Dermis blood vessel endothelial cell (primary cell): ENCODE results near the gene ATRIP. TPM values are rescaled to one million over a fixed set of nuclear protein-coding genes. Genes with fewer than 3 reads are reported as not detected.
"Not testable (repeated sequence)": the region's sequence is repeated elsewhere in the genome, so short reads cannot be mapped to it uniquely, and the experiment has no call there.

Experiments
- DNase-seq: peaks from one replicate; pipeline ENCODE4 v3.0.0; 2010
- total RNA-seq: library from RNA; depleted of rRNA; stranded (reverse); fragments of >200 nt; gene quantifications from 2 replicates; pipeline ENCODE4 v1.2.3, GENCODE V29; 2014

ATRIP gene
- total RNA-seq, result 8.2 TPM in 2 replicates

- peak; percentile 93 for DNase-seq
These were observed at the start of gene ATRIP for GRCh38 chr3:48446425-48447193. Gene ATRIP, plus strand, starts transcription at chr3:48446737. Its CDS starts 109 bp downstream, at chr3:48446846.

- DNase-seq, result no peak
These were observed 48.5 kb upstream of the ATRIP start for GRCh38 chr3:48397767-48398681.

DNA sequence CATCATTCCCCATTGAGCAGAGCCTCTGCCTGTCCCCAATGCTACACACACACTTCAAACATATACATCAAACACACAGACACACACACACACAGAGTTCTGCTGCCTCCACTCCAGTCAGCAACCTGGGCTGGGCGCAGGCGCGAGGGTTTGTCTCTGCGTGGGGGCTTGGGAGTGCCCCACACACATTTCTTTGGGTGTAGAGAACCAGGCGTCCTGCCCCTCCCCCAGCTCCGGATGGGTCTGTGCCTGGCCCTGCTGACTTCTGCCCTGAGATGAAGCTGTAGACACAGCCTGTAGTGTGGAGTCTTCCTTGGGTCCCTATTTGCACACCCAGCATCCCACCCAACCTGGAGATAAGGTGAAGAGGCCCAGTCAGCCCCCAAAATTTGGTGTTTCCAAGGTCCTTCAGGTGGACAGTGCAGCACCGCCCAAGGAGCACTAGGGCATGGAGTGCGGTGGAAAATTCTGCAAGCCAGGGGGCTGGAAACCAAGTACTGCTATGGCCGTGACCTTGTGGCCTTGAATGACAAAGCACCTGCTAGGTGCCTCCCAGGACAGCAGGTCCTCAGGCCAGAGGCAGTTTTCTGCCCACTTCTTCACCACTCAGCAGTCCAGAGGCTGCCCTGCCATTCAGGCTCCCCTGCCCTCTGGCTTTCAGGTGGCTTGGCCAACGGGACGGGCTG, 47.7 kb upstream of the ATRIP start:
- no peak for DNase-seq

- no peak for DNase-seq
These were observed 47.0 kb upstream of the ATRIP start for GRCh38 chr3:48399387-48400172.

DNA sequence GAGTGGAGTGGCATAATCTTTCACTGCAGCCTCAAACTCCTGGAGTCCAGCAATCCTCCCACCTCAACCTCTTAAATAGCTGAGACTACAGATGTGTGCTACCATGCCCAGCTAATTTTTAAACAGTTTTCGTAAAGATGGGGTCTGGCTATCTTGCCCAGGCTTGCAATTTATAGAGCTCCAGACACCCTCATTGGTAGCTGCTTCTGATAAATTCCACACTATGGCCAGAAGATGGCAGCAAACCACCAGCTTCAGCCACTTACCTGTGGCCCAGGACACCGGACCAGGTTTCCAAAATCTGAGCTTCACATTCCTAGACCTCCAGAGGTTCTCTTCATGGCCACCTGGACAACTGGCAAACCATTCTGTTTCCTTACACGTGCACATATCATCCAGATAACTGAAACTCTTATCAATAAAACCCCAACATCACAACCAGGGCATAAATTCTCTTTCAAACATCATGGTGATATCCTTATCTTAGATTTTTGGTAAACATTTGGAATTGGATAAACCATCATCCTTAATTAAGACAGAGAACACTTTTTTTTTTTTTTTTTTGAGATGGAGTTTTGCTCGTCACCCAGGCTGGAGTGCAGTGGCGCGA, 45.6 kb upstream of the ATRIP start:
- peak; percentile 76 for DNase-seq

DNA sequence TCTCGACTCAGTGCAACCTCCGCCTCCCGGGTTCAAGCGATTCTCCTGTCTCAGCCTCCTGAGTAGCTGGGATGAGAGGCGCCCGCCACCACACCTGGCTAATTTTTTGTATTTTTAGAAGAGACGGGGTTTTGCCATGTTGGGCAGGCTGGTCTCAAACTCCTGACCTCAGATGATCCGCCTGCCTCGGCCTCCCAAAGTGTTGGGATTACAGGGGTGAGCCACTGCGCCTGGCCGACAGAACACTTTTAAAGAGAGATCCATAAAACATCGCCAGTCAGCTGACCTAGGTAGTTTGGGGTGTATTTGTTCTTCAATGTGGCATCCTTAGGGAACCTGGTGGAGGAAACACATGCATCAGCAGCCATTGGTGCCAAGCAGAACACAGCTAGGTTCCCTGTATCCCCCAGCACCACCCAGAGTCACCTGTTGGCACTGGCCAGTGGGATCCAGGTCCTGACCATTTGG, 45.1 kb upstream of the ATRIP start:
- DNase-seq, result not testable (repeated sequence)

DNA sequence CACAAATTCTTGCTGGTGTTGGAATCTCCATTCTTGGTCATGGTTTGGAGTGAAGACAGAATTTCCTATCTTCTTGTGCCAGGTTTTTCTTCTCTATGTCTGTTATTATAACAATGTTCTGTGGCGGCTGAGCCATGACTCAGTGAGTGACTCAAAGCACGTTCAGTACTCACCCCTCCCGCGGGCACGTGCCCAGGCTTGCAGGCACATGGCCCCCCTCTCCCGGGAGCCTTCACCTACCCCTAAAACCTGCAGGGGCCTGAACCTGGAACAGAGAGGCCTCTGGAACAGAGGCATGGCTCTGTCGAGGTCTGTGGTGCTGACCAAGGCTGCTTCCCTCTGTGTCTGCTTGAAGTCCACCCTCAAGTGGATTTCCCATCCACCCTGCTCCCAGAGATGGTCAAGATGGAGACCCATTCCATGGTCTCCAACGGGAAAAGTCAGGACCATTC, 44.2 kb upstream of the ATRIP start:
- DNase-seq, result peak; percentile 89

DNA sequence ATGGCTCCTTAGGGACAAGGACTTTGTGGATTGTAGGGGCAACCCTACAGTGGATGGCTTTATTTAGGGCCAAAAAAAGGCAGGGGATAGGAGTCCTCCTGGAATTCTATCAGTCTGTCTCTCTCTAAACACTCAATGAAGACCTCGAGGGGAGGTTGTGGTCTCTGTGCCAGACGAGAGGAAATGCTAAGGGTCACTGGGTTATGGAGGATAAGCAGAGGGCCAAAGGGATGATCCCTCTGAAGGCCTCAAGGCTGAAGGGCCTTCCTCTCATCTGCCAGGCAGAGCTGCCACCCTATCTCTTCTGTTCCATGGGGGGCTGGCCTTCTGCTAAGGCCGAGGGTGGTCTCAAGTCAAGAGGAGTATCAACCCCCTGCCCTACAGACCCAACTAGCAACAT, 43.6 kb upstream of the ATRIP start:
- no peak for DNase-seq

DNA sequence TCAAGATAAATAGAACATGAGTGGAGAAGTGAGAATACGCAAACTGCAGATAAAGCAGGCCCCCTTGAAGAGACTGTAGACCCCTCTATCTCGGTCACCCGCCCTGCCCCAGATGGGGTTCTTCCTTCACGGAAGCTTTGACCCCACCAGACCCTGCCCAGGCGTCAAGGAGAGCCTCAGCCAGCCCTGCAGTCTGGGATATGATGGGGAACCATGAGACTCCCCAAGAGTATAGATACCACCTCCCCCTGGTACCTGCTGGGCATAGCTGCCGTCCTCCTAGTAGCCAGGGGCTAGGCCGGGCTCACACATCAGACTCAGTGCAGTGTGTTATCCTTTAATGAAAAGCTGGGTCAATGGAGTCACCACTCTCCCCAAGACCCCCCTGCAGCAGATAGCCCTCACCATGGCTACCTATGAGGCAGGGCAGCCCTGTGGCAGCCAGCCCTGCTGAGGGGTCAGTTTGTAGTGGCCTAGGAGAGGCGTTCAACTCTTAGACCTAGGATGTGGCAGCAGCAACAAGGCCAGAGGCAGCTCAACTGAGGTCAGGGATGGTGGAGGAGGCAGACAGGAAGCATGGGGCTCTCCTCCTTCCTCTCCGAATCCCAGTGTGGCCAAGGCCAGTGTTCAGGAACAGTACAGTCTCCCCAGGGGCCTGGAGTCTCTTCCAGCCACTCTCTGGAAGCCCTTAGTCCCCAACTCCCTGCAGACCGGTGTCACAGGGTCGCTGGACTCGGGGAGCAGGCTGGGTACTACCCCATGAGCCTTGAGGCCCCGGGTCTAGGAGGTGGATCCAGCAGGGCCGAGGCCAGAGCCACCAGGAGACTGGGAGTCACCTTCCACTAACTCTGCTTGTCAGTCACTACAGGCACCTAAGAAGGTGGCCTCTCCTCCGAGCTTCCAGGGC, 42.8 kb upstream of the ATRIP start:
- no peak for DNase-seq

DNA sequence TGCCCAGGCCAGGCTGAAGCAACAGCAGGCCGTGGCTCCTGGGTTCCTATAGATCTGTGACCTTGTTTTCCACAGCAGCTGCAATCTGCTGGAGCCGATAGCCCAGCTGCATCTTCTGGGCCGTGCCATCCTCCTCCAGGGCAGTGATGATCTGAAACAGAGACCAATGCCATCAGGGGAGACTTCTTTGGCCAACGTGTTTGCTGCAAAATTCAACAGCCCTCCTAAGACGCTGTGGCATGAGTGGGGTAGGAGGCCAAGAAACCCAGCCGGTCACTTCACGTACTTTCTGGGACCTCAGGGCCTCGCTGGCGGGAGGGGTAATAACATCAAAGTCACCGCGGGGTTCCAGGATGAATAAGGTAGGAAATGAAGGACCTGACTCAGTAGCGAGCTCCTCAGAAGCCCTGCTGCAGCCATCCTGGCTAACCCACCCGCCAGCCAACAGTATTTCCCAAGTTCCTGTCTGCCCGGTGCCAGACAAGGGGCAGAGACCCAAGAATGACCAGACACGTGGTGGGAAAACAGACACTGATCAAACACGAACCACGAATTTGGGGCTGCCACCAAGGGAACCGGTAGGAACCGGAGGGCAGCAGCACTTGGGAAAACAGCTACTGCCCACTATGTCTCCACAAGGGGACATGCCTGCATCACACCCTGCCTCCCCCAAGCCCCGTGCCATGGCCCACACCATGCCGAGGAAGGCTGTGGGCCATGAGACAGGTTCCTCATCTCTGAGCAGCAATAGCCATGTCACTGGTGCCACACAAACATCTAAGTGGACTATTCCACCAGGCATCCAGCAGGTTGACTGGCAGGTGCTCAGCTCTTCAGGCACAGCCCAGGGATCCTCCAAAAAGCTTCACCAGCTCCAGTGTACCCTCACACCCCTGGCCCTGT, 41.8 kb upstream of the ATRIP start:
- no peak for DNase-seq

GRCh38 chr3:48405343-48405881, 41.1 kb upstream of the ATRIP start:
- no peak for DNase-seq

DNA sequence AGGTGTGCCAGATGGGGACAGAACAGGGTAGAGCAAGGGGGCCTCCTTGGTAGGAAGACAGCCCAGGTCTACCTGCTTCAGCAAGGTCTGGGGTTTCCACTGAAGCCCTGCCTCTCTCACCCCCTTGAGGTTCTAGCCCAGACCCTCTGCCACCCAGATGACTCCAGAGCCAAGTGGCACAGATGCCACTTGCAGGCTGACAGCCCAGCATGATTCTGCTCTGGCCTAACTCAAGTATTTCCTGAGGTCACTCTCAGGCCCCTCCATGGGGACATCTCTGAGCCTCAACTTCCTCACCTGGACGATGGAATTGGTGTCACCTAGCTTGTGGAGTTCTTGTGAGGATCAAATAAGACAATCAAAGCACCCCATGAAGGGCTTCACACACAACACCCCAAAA, 40.6 kb upstream of the ATRIP start:
- DNase-seq, result no peak

DNA sequence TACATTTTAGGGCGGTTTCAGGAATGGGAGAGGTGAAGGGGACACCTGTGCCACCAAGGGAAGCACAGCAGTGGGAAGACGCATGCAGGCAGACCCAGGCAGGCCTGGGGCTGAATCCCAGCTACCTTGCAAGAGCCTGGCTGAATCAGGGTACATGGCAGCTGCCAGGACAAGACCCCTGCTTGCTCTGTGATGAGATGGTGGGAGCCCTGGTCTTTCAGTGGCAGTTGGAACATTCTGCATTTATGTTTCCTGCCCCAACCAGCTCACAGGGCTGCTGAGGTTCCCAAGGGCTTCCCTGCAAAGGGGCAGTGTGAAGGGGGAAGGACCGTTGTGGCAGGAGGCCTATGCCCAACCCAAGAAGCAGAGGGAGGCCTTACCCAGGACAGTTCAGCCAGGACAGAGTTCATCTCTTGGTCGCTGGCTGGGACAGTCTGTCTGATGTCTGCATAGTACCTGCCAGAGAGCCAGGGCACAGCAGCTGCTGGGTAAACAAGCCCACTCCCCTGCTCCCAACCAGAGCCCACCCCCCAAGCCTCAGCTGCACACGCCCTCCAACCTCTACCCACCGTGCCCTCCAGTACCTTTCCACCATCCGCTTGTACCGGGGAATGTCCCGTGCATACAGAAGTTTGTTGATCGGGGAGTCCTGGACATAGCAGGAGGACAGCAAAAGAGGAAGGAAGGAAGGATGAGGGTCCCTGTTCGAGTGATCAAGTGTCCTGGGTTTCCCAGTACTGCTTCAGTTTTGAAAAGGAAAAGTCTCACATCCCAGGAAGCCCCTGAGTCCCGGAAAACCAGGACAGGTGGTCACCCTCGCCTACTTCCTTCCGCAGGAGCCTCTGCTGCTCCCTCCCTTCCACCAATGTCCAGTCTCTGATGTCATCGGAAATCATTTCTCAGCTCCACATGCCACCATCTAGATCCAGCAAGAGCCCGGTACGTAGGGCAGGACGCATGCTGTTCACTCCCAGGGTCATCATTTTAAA, 39.8 kb upstream of the ATRIP start:
- DNase-seq, result no peak

- no peak for DNase-seq
These were observed 38.9 kb upstream of the ATRIP start for GRCh38 chr3:48407542-48408099.

- no peak for DNase-seq
These were observed 37.7 kb upstream of the ATRIP start for GRCh38 chr3:48408823-48409281.

GRCh38 chr3:48409291-48410201, 37.0 kb upstream of the ATRIP start:
- DNase-seq, result no peak
